Fibroblast of the aortic adventitia (primary cell): Measurements from ENCODE around the gene UBE2G2. TPM values are rescaled to one million over a fixed set of nuclear protein-coding genes. Genes with fewer than 3 reads are reported as not detected.

Experiments
- DNase-seq: peaks from one replicate; pipeline ENCODE4 v3.0.0-alpha.2; 2010; ENCODE audit warnings: low read depth
- H3K4me3 ChIP-seq: 2 replicates; pipeline ENCODE4 v1.5.1; 2011; ENCODE audit warnings: low read depth, mild to moderate bottlenecking, control low read depth, low read length, moderate library complexity
- total RNA-seq: library from RNA; depleted of rRNA; stranded (reverse); fragments of >200 nt; gene quantifications from 2 replicates; pipeline ENCODE4 v1.2.3, GENCODE V29; 2012; ENCODE audit warnings: low replicate concordance
- TF ChIP-seq, protein P1 (sequence below): IDR thresholded peaks from 2 replicates; pipeline ENCODE4 v1.5.1; 2011; ENCODE audit warnings: mild to moderate bottlenecking, low read length, control low read depth, inconsistent platforms; ENCODE audit not compliant: insufficient read depth

Gene UBE2G2
- total RNA-seq, 1 donor = 64.2 TPM

GRCh38 chr21:44804762-44805161 lies 3.1 kb upstream of the UBE2G2 start:
- no peak for DNase-seq
- H3K4me3 ChIP-seq = no peak overlapping the region
- TF ChIP-seq, protein P1, sequence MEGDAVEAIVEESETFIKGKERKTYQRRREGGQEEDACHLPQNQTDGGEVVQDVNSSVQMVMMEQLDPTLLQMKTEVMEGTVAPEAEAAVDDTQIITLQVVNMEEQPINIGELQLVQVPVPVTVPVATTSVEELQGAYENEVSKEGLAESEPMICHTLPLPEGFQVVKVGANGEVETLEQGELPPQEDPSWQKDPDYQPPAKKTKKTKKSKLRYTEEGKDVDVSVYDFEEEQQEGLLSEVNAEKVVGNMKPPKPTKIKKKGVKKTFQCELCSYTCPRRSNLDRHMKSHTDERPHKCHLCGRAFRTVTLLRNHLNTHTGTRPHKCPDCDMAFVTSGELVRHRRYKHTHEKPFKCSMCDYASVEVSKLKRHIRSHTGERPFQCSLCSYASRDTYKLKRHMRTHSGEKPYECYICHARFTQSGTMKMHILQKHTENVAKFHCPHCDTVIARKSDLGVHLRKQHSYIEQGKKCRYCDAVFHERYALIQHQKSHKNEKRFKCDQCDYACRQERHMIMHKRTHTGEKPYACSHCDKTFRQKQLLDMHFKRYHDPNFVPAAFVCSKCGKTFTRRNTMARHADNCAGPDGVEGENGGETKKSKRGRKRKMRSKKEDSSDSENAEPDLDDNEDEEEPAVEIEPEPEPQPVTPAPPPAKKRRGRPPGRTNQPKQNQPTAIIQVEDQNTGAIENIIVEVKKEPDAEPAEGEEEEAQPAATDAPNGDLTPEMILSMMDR = no peak

- DNase-seq = no peak
- TF ChIP-seq, protein P1 = no peak
- H3K4me3 ChIP-seq = no peak overlapping the region
Measured at GRCh38 chr21:44803651-44804050, 2.0 kb upstream of the UBE2G2 start.

GRCh38 chr21:44802396-44803153 lies 955 bp upstream of the UBE2G2 start:
- no peak for DNase-seq
- peak overlapping the region; percentile 86 for H3K4me3 ChIP-seq
- TF ChIP-seq, protein P1 = no peak

- TF ChIP-seq, protein P1 = no peak
- peak; percentile 47 for DNase-seq
- peak overlapping the region; percentile 86 for H3K4me3 ChIP-seq
Measured at GRCh38 chr21:44800971-44801467, 601 bp downstream of the UBE2G2 start.

DNA sequence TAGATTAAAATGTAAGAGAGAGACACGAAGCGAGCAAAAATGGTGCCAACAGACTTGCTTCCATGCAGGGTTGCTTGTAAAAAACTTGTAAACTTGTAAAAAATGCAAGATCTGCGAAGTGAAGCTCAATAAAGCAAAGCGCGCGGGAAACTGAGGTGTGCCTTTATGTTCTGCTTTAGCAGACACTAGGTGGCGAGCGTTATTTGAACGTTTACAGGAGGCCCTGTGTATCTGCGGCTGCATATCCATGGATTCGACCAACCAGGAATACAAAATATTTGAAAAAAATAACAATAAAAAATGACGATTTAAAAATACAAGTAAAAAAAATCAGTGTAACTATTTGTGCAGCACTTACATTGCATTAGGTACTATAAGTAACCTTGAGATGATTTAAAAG lies 1.5 kb downstream of the UBE2G2 start:
- peak overlapping the region; percentile 86 for H3K4me3 ChIP-seq
- TF ChIP-seq, protein P1 = peak; percentile 56
- DNase-seq = peak; percentile 65

GRCh38 chr21:44799646-44800045 lies 2.0 kb downstream of the UBE2G2 start:
- TF ChIP-seq, protein P1 = no peak
- H3K4me3 ChIP-seq = no peak overlapping the region
- DNase-seq = no peak

DNA sequence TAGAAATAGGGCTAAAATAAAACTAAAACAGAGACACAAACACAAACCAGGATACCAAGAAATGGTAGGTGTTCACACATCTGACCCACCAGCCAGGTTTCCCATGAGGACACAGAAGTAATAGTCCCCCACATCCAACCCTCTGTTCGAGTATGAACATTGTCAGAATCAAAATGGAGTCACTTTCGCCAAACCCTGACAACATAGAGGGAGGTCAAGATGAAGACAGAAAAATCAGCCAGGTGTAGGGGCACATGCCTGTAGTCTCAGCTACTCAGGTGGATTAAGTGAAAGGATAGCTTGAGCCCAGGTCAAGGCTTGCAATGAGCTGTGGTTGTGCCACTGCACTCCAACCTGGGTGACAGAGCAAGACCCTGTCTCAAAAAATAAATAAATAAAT lies 3.8 kb downstream of the UBE2G2 start:
- DNase-seq = no peak

More for the DNA sequence above, 3.8 kb downstream of the UBE2G2 start:
- no peak overlapping the region for H3K4me3 ChIP-seq
- TF ChIP-seq, protein P1 = no peak
